Heart right ventricle (tissue), 16 donors: ENCODE measurements around the gene CCDC15. TPM values are rescaled to one million over a fixed set of nuclear protein-coding genes. Genes with fewer than 3 reads are reported as not detected.

Experiments
- ATAC-seq, 8 donors: fragments of 200-7000 bp; cut with Tn5 transposase; one replicate each; pipeline ENCODE4 v1.9.1; 2020; ENCODE audit warnings: mild to moderate bottlenecking in 8 of 8, moderate library complexity in 8 of 8, moderate number of reproducible peaks in 1 of 8
- DNase-seq, 2 donors: peaks; one replicate each; pipeline ENCODE4 v3.0.0-alpha.2; 2020
- H3K27ac ChIP-seq, 10 donors: fragments of 200-600 bp; sonication (generic) in 2 of 10; one replicate each; pipeline versions ENCODE4 v1.5.0 to v1.8.0; 2020 to 2022; ENCODE audit warnings: mild to moderate bottlenecking in 3 of 10
- H3K27me3 ChIP-seq, 7 donors: fragments of 200-600 bp; one replicate each; pipeline ENCODE4 v1.8.0; 2021 to 2022; ENCODE audit warnings: mild to moderate bottlenecking in 2 of 7
- H3K36me3 ChIP-seq, 9 donors: fragments of 200-600 bp; sonication (generic) in 1 of 9; one replicate each; pipeline versions ENCODE4 v1.5.0 to v1.8.0; 2020 to 2022; ENCODE audit warnings: mild to moderate bottlenecking in 2 of 9
- H3K4me1 ChIP-seq, 9 donors: fragments of 200-600 bp; sonication (generic) in 1 of 9; one replicate each; pipeline versions ENCODE4 v1.5.0 to v1.8.0; 2020 to 2022; ENCODE audit warnings: mild to moderate bottlenecking in 4 of 9
- H3K4me3 ChIP-seq, 10 donors: fragments of 200-600 bp; sonication (generic) in 2 of 10; one replicate each; pipeline versions ENCODE4 v1.5.0 to v1.8.0; 2020 to 2022; ENCODE audit warnings: mild to moderate bottlenecking in 7 of 10, moderate library complexity in 2 of 10
- H3K9me3 ChIP-seq, 11 donors: fragments of 200-600 bp in 10 of 11; sonication (generic) in 2 of 11; one replicate each; pipeline versions ENCODE4 v1.5.0 to v1.8.0; 2013 to 2022; ENCODE audit warnings: mild to moderate bottlenecking in 2 of 11, control low read depth in 1 of 11, moderate library complexity in 1 of 11
- CTCF ChIP-seq, 9 donors: fragments of 200-600 bp; sonication (generic) in 2 of 9; IDR thresholded peaks; one replicate each; pipeline versions ENCODE4 v1.5.0 to v1.8.0; 2021 to 2022; ENCODE audit warnings: antibody characterized with exemption in 9 of 9, mild to moderate bottlenecking in 5 of 9, moderate library complexity in 1 of 9
- WGBS, 2 donors: extraction: QIAGEN DNeasy Blood & Tissue Kit; methylation state at CpG; one replicate each; pipeline ENCODE4 v1.1.7; 2013; ENCODE audit warnings: inconsistent platforms in 1 of 2; 5-methylcytosine and 5-hydroxymethylcytosine counted together
- intact Hi-C, 10 donors: fragments of 100-400 bp; cut with DNase I; formaldehyde crosslinking; loops; one replicate each; pipeline versions ENCODE4 v1.11.1 to v1.14.2; 2022
- polyA plus RNA-seq, 2 donors: library from polyadenylated mRNA; stranded (reverse); fragments of 200-250 nt; gene quantifications; one replicate each; pipeline ENCODE4 v1.2.3, GENCODE V29; 2013
- total RNA-seq, 10 donors: library from RNA; stranded (reverse); fragmentation: NEBNext Ultra II Directional in 3 of 10; extraction: Animal tissue kit (Norgen Biotek cat#: 25700) in 3 of 10; gene quantifications; one replicate each; pipeline versions ENCODE4 v1.2.1 to v1.2.4, GENCODE V29; 2021 to 2023
- donor health status: Arrhythmogenic right ventricular cardiomyopathy.
- donor health status: ischemic (EF 13 %, LVEDD 7.1; RV severe dilation, severe dysfunction).
- donor health status: healthy with polysubstance abuse.
- donor health status: DM: no; HTN: yes; CAD: no.
- donor health status: DM: no; HTN: no; CAD: no.
- donor health status: ischemic (EF 25% LVEDD 6.9; RV normal size, moderate dysfunction).
- donor health status: ischemic (EF 25% LVEDD 5.7; RV mildly dilated, moderate dysfunction).
- donor health status: healthy.
- donor health status: DM: yes; HTN: yes; CAD: no.
- donor health status: Ischemic cardiomyopathy.
- donor health status: ischemic (EF 35%, LVEDD 5.7; RV mildly dilated, moderate dysfunction).
- donor health status: nonischemic (EF 11% LVEDD 7.7; RV severe dilation, severe dysfunction).
- donor health status: DM: yes; HTN: yes; CAD: no.
- donor health status: PGD.
- donor health status: ischemic (EF 29% LVEDD 5.4; RV normal size, mild dysfunction).
- donor health status: nonischemic (EF 23%, LVEDD 6.1; RV moderate dilation, normal function).

The CCDC15 gene
- total and polyA plus RNA-seq, 12 donors: 0.07 to 0.83 (median 0.20) TPM

DNA sequence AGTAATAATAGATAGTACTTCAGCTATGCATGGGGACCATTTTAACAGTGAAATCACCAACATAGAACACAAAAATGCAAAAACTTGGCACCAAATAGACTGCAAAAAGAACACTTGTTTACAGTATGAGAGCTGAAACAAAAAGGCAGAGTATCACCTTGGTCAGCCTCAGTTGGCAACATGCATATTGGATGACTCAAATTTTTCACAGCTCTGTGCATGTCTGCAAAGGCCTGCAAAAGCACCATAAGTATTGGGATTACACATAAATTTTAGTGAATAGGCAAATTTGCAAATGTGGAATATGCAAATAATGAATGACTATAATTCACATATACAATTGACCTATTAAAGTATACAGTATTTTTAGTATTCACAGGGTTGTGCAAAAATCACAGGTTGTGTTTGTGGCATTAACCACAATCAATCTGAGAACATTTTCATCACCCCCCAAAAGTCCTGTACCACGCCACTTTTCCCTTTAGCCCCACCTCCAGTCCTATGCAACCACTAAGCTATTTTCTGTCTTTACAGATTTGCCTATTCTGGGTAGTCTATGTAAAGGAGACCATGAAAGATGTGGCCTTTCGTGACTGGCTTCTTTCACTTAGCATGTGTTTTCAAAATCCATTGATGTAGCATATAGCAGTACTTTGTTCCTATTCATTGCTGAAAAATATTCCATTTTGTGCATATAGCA is 47.2 kb downstream of the CCDC15 start:
- 97% methylated on average over 2 of the region's 2 CpGs for WGBS, 2 donors

GRCh38 chr11:125001849-125002248 is 47.8 kb downstream of the CCDC15 start:
- ATAC-seq (no peak), DNase-seq (no peak)
- TF ChIP-seq CTCF (IDR thresholded peaks at IDR 0.05): no peak
- H3K4me3 ChIP-seq: no peak overlapping the region
- no peaks in the 10 kb centered on the region for H3K27me3 ChIP-seq
- H3K36me3 ChIP-seq: peaks cover 0 to 26% (median 0%) of the 10 kb centered on the region in 9 donors
- peaks cover 0 to 42% (median 7%) of the 10 kb centered on the region in 11 donors for H3K9me3 ChIP-seq
- WGBS, 2 donors: 89 to 90% methylated on average over 2 of the region's 2 CpGs
- H3K4me1 ChIP-seq: no peaks in the 10 kb centered on the region
- intact Hi-C loops: no loop called here
- no peak overlapping the region for H3K27ac ChIP-seq

More for the DNA sequence above, 47.2 kb downstream of the CCDC15 start:
- no peak for TF ChIP-seq CTCF (IDR thresholded peaks at IDR 0.05)
- ATAC-seq: no peak
- intact Hi-C loops: no loop called here
- Histone ChIP-seq H3K27me3 (no peaks in the 10 kb centered on the region), H3K4me3 (no peak overlapping the region), H3K27ac (no peak overlapping the region), H3K4me1 (no peaks in the 10 kb centered on the region), H3K9me3 (peaks cover 0 to 36% (median 7%) of the 10 kb centered on the region in 11 donors), H3K36me3 (peaks cover 0 to 25% (median 0%) of the 10 kb centered on the region in 9 donors)
- DNase-seq: no peak

DNA sequence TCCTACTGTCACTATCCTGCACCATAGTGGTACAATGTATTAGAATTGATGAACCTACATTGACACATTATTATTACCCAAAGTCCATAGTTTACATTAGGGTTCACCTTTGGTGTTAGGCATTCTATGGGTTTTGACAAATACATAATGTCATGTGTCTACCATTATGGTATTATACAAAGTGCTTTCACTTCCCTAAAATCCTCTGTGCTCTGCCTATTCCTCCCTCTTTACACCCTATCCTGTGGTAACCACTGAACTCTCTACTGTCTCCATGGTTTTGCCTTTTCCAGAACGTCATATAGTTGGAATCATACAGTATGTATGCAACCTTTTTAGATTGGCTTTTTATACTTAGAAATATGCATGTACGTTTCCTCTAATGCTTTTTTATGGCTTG is 51.5 kb downstream of the CCDC15 start:
- TF ChIP-seq CTCF (IDR thresholded peaks at IDR 0.05): no peak
- no peak overlapping the region for H3K27ac ChIP-seq
- intact Hi-C loops: no loop called here
- ATAC-seq: no peak
- H3K9me3 ChIP-seq: peaks cover 0 to 45% (median 7%) of the 10 kb centered on the region in 11 donors
- no peak for DNase-seq
- 89 to 92% methylated on average over 2 of the region's 2 CpGs for WGBS, 2 donors
- no peak overlapping the region for H3K4me3 ChIP-seq
- no peaks in the 10 kb centered on the region for H3K4me1 ChIP-seq
- peaks cover 0 to 34% (median 0%) of the 10 kb centered on the region in 9 donors for H3K36me3 ChIP-seq
- H3K27me3 ChIP-seq: no peaks in the 10 kb centered on the region

GRCh38 chr11:125016413-125016812 is 62.4 kb downstream of the CCDC15 start:
- intact Hi-C loops: no loop called here
- H3K9me3 ChIP-seq: peaks cover 0 to 21% (median 0%) of the 10 kb centered on the region in 11 donors
- no peak overlapping the region for H3K27ac ChIP-seq
- ATAC-seq: no peak
- no peaks in the 10 kb centered on the region for H3K4me1 ChIP-seq
- H3K36me3 ChIP-seq: no peaks in the 10 kb centered on the region
- H3K4me3 ChIP-seq: no peak overlapping the region
- H3K27me3 ChIP-seq: no peaks in the 10 kb centered on the region
- TF ChIP-seq CTCF (IDR thresholded peaks at IDR 0.05): no peak
- DNase-seq: no peak
